Fibroblast of mammary gland (primary cell): ENCODE results near the gene ACTG1.

ENCODE experiments used
- DNase-seq: peaks from one replicate; pipeline ENCODE4 v3.0.0-alpha.2; 2010; ENCODE audit warnings: low read depth
- H3K4me3 ChIP-seq: 2 replicates; pipeline ENCODE4 v1.5.1; 2011; ENCODE audit warnings: low read depth, mild to moderate bottlenecking, low read length, moderate library complexity; ENCODE audit not compliant: control insufficient read depth
- CTCF ChIP-seq: conservative IDR thresholded peaks from 2 replicates; pipeline ENCODE4 v1.5.1; 2011; ENCODE audit warnings: low read depth, low read length, inconsistent platforms; ENCODE audit not compliant: control insufficient read depth, insufficient read depth

ACTG1 gene

GRCh38 chr17:81526662-81527571, 14.3 kb upstream of the ACTG1 start:
- no peak for DNase-seq
- no peak for TF ChIP-seq CTCF
- no peak overlapping the region for H3K4me3 ChIP-seq

- TF ChIP-seq CTCF = no peak
- DNase-seq = no peak
- no peak overlapping the region for H3K4me3 ChIP-seq
These were observed 12.2 kb upstream of the ACTG1 start for GRCh38 chr17:81524865-81525159.

GRCh38 chr17:81524039-81524864, 11.7 kb upstream of the ACTG1 start:
- TF ChIP-seq CTCF = no peak
- no peak for DNase-seq
- H3K4me3 ChIP-seq = no peak overlapping the region

GRCh38 chr17:81523402-81524038, 10.9 kb upstream of the ACTG1 start:
- no peak for DNase-seq

GRCh38 chr17:81522491-81523401, 10.1 kb upstream of the ACTG1 start:
- DNase-seq = no peak
- no peak for TF ChIP-seq CTCF
- no peak overlapping the region for H3K4me3 ChIP-seq

More at GRCh38 chr17:81523402-81524038, 10.9 kb upstream of the ACTG1 start:
- no peak for TF ChIP-seq CTCF
- H3K4me3 ChIP-seq = no peak overlapping the region
